ENCODE measurements around the gene OR5B2.

DNA sequence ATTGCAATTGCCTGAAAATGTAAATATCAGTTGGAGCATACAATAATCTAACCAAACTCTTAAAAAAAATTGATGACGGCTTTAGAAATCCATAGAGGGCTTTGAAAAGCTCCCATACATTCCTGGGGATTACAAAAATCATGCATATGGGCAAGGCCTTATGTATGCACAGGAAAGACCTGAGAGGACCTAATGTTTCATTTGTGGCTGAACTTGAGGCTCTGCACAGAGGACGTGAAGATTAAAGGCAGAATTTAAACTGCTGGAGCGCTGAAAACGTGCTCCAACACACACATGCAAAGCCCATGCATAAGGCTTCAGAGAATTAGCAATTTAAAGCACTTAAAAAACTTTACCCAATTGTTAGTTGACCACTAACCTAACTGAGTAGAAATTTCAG lies 10.6 kb upstream of the OR5B2 start:
- TF ChIP-seq CTCF (conservative IDR thresholded peaks at IDR 0.05 in 1 of 2, IDR thresholded peaks at IDR 0.05 in 1 of 2; ENCODE audit: extremely low read depth in 1 of 2, insufficient read depth in 1 of 2, low read depth in 1 of 2, low read length in 2 of 2) (no peak), EZH2 (IDR thresholded peaks at IDR 0.05; ENCODE audit: borderline replicate concordance, low read length) (no peak)

Measured in mammary epithelial cell (primary cell).